ENCODE measurements around the gene KMT2A. TPM values are rescaled to one million over a fixed set of nuclear protein-coding genes. Genes with fewer than 3 reads are reported as not detected.
"Not testable (repeated sequence)": the region's sequence is repeated elsewhere in the genome, so short reads cannot be mapped to it uniquely, and the experiment has no call there.

The KMT2A gene
- total and polyA plus RNA-seq, 12 donors = 9.5 to 107 (median 42.5) TPM

- TF ChIP-seq CTCF (IDR thresholded peaks at IDR 0.05) (no peak), POLR2A (IDR thresholded peaks at IDR 0.05) (no peak)
- Histone ChIP-seq H3K4me1 (replicated peaks in 1 of 2) (peaks cover 15 to 27% of the 10 kb centered on the region in 2 donors), H3K36me3 (replicated peaks in 1 of 2) (peaks cover 0 to 25% of the 10 kb centered on the region in 2 donors), H3K27ac (peak overlapping the region in 3 of 5 donors; percentile 3 to 90 (median 34)), H3K9me3 (replicated peaks in 1 of 3) (no peaks in the 10 kb centered on the region), H3K27me3 (no peaks in the 10 kb centered on the region), H3K4me3 (no peak overlapping the region)
- DNase-seq = no peak
- intact Hi-C loops (cut with DNase I) = loop anchor here (5.0 to 10.0 kb wide), 2 partner anchors 86 to 88 kb away; no protein-coding TSS in a partner anchor
- WGBS, 4 donors = 52 to 65% (median 57%) methylated on average over 3 of the region's 3 CpGs
Measured at GRCh38 chr11:118398791-118399559, 37.3 kb upstream of the KMT2A start.

GRCh38 chr11:118401151-118401879 lies 35.0 kb upstream of the KMT2A start, which contains the start of gene ATP5MG:
Gene ATP5MG (plus strand): TSS chr11:118401606. CDS start chr11:118401666, 60 bp downstream.
- Histone ChIP-seq H3K27ac (peak within 1 kb of the TSS; percentile 78 to 95 (median 90)), H3K4me3 (peak within 1 kb of the TSS; percentile 36 to 86 (median 66)), H3K27me3 (no peaks in the 10 kb centered on the region), H3K9me3 (replicated peaks in 1 of 3) (no peaks in the 10 kb centered on the region), H3K36me3 (replicated peaks in 1 of 2) (peaks cover 0 to 7% of the 10 kb centered on the region in 2 donors), H3K4me1 (replicated peaks in 1 of 2) (peaks cover 15 to 41% of the 10 kb centered on the region in 2 donors)
- WGBS, 4 donors = 0 to 1% (median 0%) methylated on average over 31 to 51 of the region's 51 CpGs
- intact Hi-C loops (cut with DNase I) = loop anchor here in 1 of 2 donors (5.0 kb wide), 1 partner anchor 36 kb away; the partner anchor contains the start of gene KMT2A
- peak; percentile 90 to 96 (median 93) for DNase-seq
- TF ChIP-seq POLR2A (IDR thresholded peaks at IDR 0.05) (peak; percentile 7 to 78), CTCF (IDR thresholded peaks at IDR 0.05) (peak in 2 of 6 experiments; percentile 2 to 24)

- Histone ChIP-seq H3K4me3 (peak overlapping the region; percentile 36 to 86 (median 66)), H3K9me3 (replicated peaks in 1 of 3) (no peaks in the 10 kb centered on the region), H3K4me1 (replicated peaks in 1 of 2) (peaks cover 15 to 41% of the 10 kb centered on the region in 2 donors), H3K27me3 (no peaks in the 10 kb centered on the region), H3K36me3 (replicated peaks in 1 of 2) (peaks cover 0 to 13% of the 10 kb centered on the region in 2 donors), H3K27ac (peak overlapping the region; percentile 78 to 95 (median 90))
- intact Hi-C loops (cut with DNase I) = loop anchor here in 1 of 2 donors (5.0 kb wide), 1 partner anchor 35 kb away; the partner anchor contains the start of gene KMT2A
- DNase-seq = peak in 3 of 7 donors; percentile 21 to 39 (median 38)
- WGBS, 4 donors = 1 to 2% (median 1%) methylated on average over 22 of the region's 22 CpGs
- TF ChIP-seq CTCF (IDR thresholded peaks at IDR 0.05) = no peak
- peak in 1 of 2 donors; percentile 51 for TF ChIP-seq POLR2A (IDR thresholded peaks at IDR 0.05)
Measured at GRCh38 chr11:118401880-118402590, 34.3 kb upstream of the KMT2A start.

GRCh38 chr11:118402594-118402993 lies 33.7 kb upstream of the KMT2A start:
- Histone ChIP-seq H3K27ac (peak overlapping the region; percentile 78 to 95 (median 90)), H3K4me1 (replicated peaks in 1 of 2) (peaks cover 15 to 41% of the 10 kb centered on the region in 2 donors), H3K4me3 (peak overlapping the region in 2 of 4 donors; percentile 65 to 86), H3K36me3 (replicated peaks in 1 of 2) (peaks cover 0 to 18% of the 10 kb centered on the region in 2 donors)
- peak in 1 of 7 donors; percentile 25 for DNase-seq
- H3K9me3 ChIP-seq (replicated peaks in 1 of 3); H3K27me3 ChIP-seq: not testable (repeated sequence)
- whole genome bisulfite sequencing, 4 donors = 74 to 80% (median 77%) methylated on average over 7 of the region's 7 CpGs
- intact Hi-C loops (cut with DNase I) = loop anchor here in 1 of 2 donors (5.0 kb wide), 1 partner anchor 35 kb away; the partner anchor contains the start of gene KMT2A
